MCF 10A (cell line): ENCODE data around the gene DENND1C. TPM values are rescaled to one million over a fixed set of nuclear protein-coding genes. Genes with fewer than 3 reads are reported as not detected.

Experiments used
- BruUV-seq: library from RNA; stranded (reverse); fragments of 400-500 nt; replicated peaks from 2 replicates; lab custom pipeline; 2021; lab: Mats Ljungman, UMichigan
- CTCF ChIA-PET: fragments of 300-600 bp; sonication (Branson Sonifier 250); formaldehyde crosslinking; extraction: SDS; loops from one replicate; lab custom pipeline; 2021; ENCODE audit warnings: antibody characterized with exemption, inconsistent platforms; lab: Yijun Ruan, JAX
- POLR2A ChIA-PET: fragments of 300-600, 350-650 bp; sonication (Branson Sonifier 250); formaldehyde crosslinking; extraction: SDS; loops from one replicate; lab custom pipeline; 2020; ENCODE audit warnings: antibody characterized with exemption, inconsistent platforms; lab: Yijun Ruan, JAX
- DNase-seq: peaks from one replicate; pipeline ENCODE4 v3.0.0-alpha.2; 2018; ENCODE audit not compliant: unreplicated experiment
- H3K27ac Mint-ChIP-seq: one replicate; pipeline ENCODE4 v1.8.0; 2022; ENCODE audit warnings: mild to moderate bottlenecking, low read depth, mixed read lengths; ENCODE audit not compliant: unreplicated experiment
- H3K27me3 Mint-ChIP-seq: one replicate; pipeline ENCODE4 v1.8.0; 2022; ENCODE audit warnings: mixed read lengths; ENCODE audit not compliant: insufficient read depth, unreplicated experiment
- H3K36me3 Mint-ChIP-seq: one replicate; pipeline ENCODE4 v1.8.0; 2022; ENCODE audit warnings: mild to moderate bottlenecking, moderate library complexity, mixed read lengths; ENCODE audit not compliant: insufficient read depth, unreplicated experiment
- H3K4me1 Mint-ChIP-seq: one replicate; pipeline ENCODE4 v1.8.0; 2022; ENCODE audit warnings: mixed read lengths; ENCODE audit not compliant: insufficient read depth, unreplicated experiment
- H3K4me3 Mint-ChIP-seq: one replicate; pipeline ENCODE4 v1.8.0; 2022; ENCODE audit warnings: mild to moderate bottlenecking, moderate library complexity, mixed read lengths; ENCODE audit not compliant: unreplicated experiment
- H3K9me3 Mint-ChIP-seq: one replicate; pipeline ENCODE4 v1.8.0; 2022; ENCODE audit warnings: mixed read lengths; ENCODE audit not compliant: unreplicated experiment
- CTCF ChIP-seq: fragments of 200-600 bp; IDR thresholded peaks from one replicate; pipeline ENCODE4 v1.8.0; 2022; ENCODE audit warnings: antibody characterized with exemption, mild to moderate bottlenecking; ENCODE audit not compliant: unreplicated experiment
- intact Hi-C: fragments of 100-400 bp; cut with micrococcal nuclease; formaldehyde crosslinking; loops from 2 replicates; pipeline ENCODE4 v1.14.1; 2022
- total RNA-seq: library from RNA; stranded (reverse); gene quantifications from 2 replicates; pipeline ENCODE4 v1.2.3, GENCODE V29; 2022

Gene DENND1C
- total RNA-seq, 1 experiment from 2014 or later, result not detected

DNA sequence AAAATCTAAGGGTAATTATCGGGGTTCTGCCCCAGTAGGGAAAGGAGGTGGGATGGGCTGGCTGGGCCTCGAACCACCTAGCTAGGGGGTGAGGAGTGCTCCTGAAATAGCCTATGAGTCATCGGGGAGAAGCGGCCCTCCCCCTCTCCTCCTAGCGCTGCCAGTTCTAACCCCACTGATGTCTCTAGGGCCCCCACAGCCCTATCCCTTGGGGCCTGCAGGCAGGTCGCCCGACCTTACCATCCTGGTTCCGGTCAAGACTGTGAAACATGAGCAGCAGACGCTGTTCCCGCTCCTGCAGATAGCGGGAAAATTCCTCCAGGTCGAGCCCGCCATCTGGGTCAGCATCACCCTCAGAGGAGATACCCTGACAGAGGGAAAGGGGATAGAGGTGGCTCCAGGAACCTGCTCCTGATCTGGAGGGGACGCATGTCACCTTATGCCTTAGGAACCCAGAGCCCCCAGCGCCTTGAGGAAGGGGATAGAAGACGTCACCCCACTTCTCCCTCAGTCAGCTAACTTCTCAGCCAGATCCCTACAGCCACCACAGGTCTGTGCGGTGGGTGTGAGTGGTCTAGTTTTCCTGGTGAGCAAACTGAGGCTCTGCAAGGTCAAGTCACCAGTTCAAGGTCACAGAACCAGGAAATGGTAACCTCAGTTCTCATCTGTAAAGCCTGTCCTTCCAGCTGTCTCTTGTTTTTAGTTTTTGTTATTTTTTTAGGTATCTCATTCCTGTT lies 23.5 kb downstream of the DENND1C start:
- no peak for TF ChIP-seq CTCF
- intact Hi-C loops, result no loop called here
- no TSS peak for BruUV-seq
- Mint-ChIP-seq H3K4me3 (peak overlapping the region; percentile 80), H3K36me3 (peaks cover 29% of the 10 kb centered on the region), H3K27ac (peak overlapping the region; percentile 73), H3K4me1 (peaks cover 10% of the 10 kb centered on the region), H3K9me3 (no peaks in the 10 kb centered on the region), H3K27me3 (no peaks in the 10 kb centered on the region)
- DNase-seq, result no peak
- ChIA-PET POLR2A (no interaction called here), CTCF (no interaction called here)

DNA sequence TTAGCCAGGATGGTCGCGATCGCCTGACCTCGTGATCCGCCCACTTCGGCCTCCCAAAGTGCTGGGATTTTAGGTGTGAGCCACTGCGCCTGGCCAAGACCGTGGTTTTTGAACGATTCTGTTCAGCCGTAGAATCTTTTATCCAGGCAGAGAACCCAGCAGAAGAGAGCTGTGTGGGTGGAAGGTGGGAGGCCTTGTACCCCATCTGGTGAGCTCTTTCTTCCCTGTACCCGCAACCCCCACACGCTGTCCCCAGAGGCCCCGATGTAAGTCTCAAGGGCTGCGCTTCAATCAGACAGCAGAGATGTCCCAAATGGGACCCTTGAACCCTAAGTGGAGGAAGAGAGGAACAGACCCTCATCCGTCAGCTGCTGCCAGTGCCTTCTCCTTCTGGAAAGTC lies 25.7 kb downstream of the DENND1C start:
- H3K27ac Mint-ChIP-seq, result no peak overlapping the region
- H3K4me3 Mint-ChIP-seq, result no peak overlapping the region
- TF ChIP-seq CTCF, result no peak
- intact Hi-C loops, result no loop called here
- BruUV-seq, result no TSS peak
- H3K27me3 Mint-ChIP-seq, result no peaks in the 10 kb centered on the region
- ChIA-PET POLR2A (interaction anchor here (0.6 kb wide), 1 partner anchor 1149 kb away, joined by 3 read pairs; no protein-coding TSS in a partner anchor), CTCF (no interaction called here)
- H3K9me3 Mint-ChIP-seq, result no peaks in the 10 kb centered on the region
- peaks cover 32% of the 10 kb centered on the region for H3K36me3 Mint-ChIP-seq
- H3K4me1 Mint-ChIP-seq, result peaks cover 5% of the 10 kb centered on the region
- DNase-seq, result no peak

DNA sequence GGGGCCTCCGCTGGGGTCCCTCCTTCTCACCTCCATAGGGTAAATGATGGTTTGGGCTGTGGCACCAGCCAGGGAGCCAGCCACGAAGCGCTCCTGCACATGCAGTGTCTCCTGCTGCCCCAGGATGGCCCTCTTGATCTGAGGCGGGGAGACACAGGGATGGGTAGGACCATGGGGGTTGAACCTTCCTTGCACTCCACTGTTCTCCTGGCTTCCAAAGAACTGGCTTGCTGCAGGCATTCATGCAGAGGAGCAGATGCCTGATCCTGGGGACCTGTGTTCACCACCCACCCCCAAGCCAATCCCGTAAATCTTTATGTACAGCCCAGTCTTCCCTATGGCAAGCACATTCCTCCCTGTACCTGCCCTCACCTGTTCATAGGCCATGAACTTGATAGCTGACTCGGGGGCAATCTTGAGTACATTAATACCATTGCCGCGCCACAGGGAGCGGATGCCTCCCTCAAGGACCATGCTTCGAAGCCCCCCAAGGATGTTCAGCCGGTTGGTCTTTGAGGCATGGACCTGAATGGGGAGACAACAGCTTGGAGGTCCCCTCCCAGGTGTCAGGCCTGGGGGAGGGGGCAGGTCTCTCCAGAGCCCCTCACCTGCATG lies 27.5 kb downstream of the DENND1C start:
- Mint-ChIP-seq H3K27ac (no peak overlapping the region), H3K4me3 (no peak overlapping the region), H3K36me3 (peaks cover 32% of the 10 kb centered on the region), H3K4me1 (peaks cover 5% of the 10 kb centered on the region), H3K9me3 (no peaks in the 10 kb centered on the region), H3K27me3 (no peaks in the 10 kb centered on the region)
- DNase-seq, result no peak
- POLR2A ChIA-PET, result interaction anchor here (0.6 kb wide), 1 partner anchor 351 kb away, joined by 3 read pairs; no protein-coding TSS in a partner anchor
- TF ChIP-seq CTCF, result no peak
- intact Hi-C loops, result no loop called here
- CTCF ChIA-PET, result no interaction called here
- BruUV-seq, result no TSS peak

- Mint-ChIP-seq H3K36me3 (peaks cover 32% of the 10 kb centered on the region), H3K4me1 (no peaks in the 10 kb centered on the region), H3K27ac (no peak overlapping the region), H3K9me3 (no peaks in the 10 kb centered on the region), H3K27me3 (no peaks in the 10 kb centered on the region), H3K4me3 (no peak overlapping the region)
- no peak for DNase-seq
- no TSS peak for BruUV-seq
- TF ChIP-seq CTCF, result no peak
- POLR2A ChIA-PET, result no interaction called here
- CTCF ChIA-PET, result interaction anchor here (0.6 kb wide), 1 partner anchor 25 kb away, joined by 3 read pairs; no protein-coding TSS in a partner anchor
- intact Hi-C loops, result no loop called here
Observed at GRCh38 chr19:6452899-6453298, 28.7 kb downstream of the DENND1C start.
